Activated CD4-positive, alpha-beta T cell treated with anti-CD3 and anti-CD28 coated beads for 36 hours (primary cell): ENCODE measurements around the gene PRDM16. TPM values are rescaled to one million over a fixed set of nuclear protein-coding genes. Genes with fewer than 3 reads are reported as not detected.

ENCODE experiments used
- microRNA-seq: library from miRNA; unstranded; fragments of <30 nt; microRNA quantifications from one replicate; pipeline ENCODE4 v1.2.0, GENCODE V29; 2021; ENCODE audit warnings: borderline replicate concordance
- total RNA-seq, 2 experiments: library from RNA; stranded (reverse); gene quantifications; one replicate each; pipeline ENCODE4 v1.2.3, GENCODE V29; 2021

The PRDM16 gene
- total RNA-seq, 2 experiments from 2014 or later: 0.32 TPM; not detected in 1

Small RNA genes within 50 kb of the gene (microRNA-seq; reads per million reads assigned to microRNA genes)
- not detected for gene MIR4251

Other genes with a start within 250 kb of the PRDM16 start
- not detected for gene ACTRT2, start 47.7 kb upstream of the PRDM16 start, total RNA-seq